IMR-90 (cell line): ENCODE data around the gene DUSP22. TPM values are rescaled to one million over a fixed set of nuclear protein-coding genes. Genes with fewer than 3 reads are reported as not detected.

Experiments used
- ATAC-seq: fragments of 200-7000 bp; cut with Tn5 transposase; 2 replicates; pipeline ENCODE4 v1.9.1; 2020; ENCODE audit warnings: low read depth, mild to moderate bottlenecking, moderate library complexity
- BruUV-seq: library from RNA; stranded (reverse); fragments of 400-500 nt; replicated peaks from 2 replicates; lab custom pipeline; 2021; lab: Mats Ljungman, UMichigan
- CTCF ChIA-PET: fragments of 300-600 bp; formaldehyde crosslinking; extraction: SDS; loops from one replicate; lab custom pipeline; 2021; ENCODE audit warnings: antibody characterized with exemption; lab: Yijun Ruan, JAX
- POLR2A ChIA-PET: fragments of 300-600 bp; sonication (Branson Sonifier 250); formaldehyde crosslinking; loops from one replicate; lab custom pipeline; 2022; ENCODE audit warnings: antibody characterized with exemption; ENCODE audit not compliant: unreplicated experiment; lab: Charles Lee
- DNase-seq: peaks from one replicate; pipeline ENCODE4 v3.0.0; 2013
- H2AFZ ChIP-seq: replicated peaks from 2 replicates; pipeline ENCODE3; 2013; ENCODE audit warnings: low read length, mild to moderate bottlenecking; ENCODE audit not compliant: poor library complexity
- H2AK5ac ChIP-seq: 2 replicates; pipeline ENCODE4 v1.6.1; 2013; ENCODE audit warnings: low read depth, low read length, inconsistent platforms
- H2AK9ac ChIP-seq: replicated peaks from 2 replicates; pipeline ENCODE3; 2013; ENCODE audit warnings: mild to moderate bottlenecking, low read depth, low read length, moderate library complexity; ENCODE audit not compliant: poor library complexity
- H2BK120ac ChIP-seq: 2 replicates; pipeline ENCODE4 v1.6.1; 2013; ENCODE audit warnings: low read depth, low read length, inconsistent platforms
- H2BK15ac ChIP-seq: 3 replicates; pipeline ENCODE4 v1.6.1; 2013; ENCODE audit warnings: low read depth, low read length, inconsistent platforms
- H2BK20ac ChIP-seq: 2 replicates; pipeline ENCODE4 v1.6.1; 2013; ENCODE audit warnings: low read depth, mild to moderate bottlenecking, inconsistent platforms, low read length, moderate library complexity
- H2BK5ac ChIP-seq: 2 replicates; pipeline ENCODE4 v1.6.1; 2013; ENCODE audit warnings: mild to moderate bottlenecking, low read depth, low read length, inconsistent platforms; ENCODE audit not compliant: poor library complexity, severe bottlenecking
- H3K14ac ChIP-seq: replicated peaks from 2 replicates; pipeline ENCODE4 v1.6.1; 2013; ENCODE audit warnings: low read depth, low read length, inconsistent platforms
- H3K18ac ChIP-seq: 2 replicates; pipeline ENCODE4 v1.6.1; 2013; ENCODE audit warnings: low read depth, low read length, control low read depth
- H3K23ac ChIP-seq: 2 replicates; pipeline ENCODE4 v1.6.1; 2013; ENCODE audit warnings: low read depth, low read length, inconsistent platforms
- H3K27ac ChIP-seq: 2 replicates; pipeline ENCODE4 v1.5.1; 2013; ENCODE audit warnings: mild to moderate bottlenecking, control low read depth, low read length; ENCODE audit not compliant: insufficient read depth
- H3K27me3 ChIP-seq: 2 replicates; pipeline ENCODE4 v1.6.1; 2013; ENCODE audit warnings: low read length; ENCODE audit not compliant: control insufficient read depth, insufficient read depth
- H3K36me3 ChIP-seq: 2 replicates; pipeline ENCODE4 v1.6.1; 2013; ENCODE audit warnings: low read length, mixed read lengths; ENCODE audit not compliant: control insufficient read depth, insufficient read depth
- H3K4ac ChIP-seq: 2 replicates; pipeline ENCODE4 v1.6.1; 2013; ENCODE audit warnings: low read depth, low read length, inconsistent platforms
- H3K4me1 ChIP-seq: 2 replicates; pipeline ENCODE4 v1.6.1; 2013; ENCODE audit warnings: low read length, mixed read lengths; ENCODE audit not compliant: control insufficient read depth, insufficient read depth
- H3K4me2 ChIP-seq: 2 replicates; pipeline ENCODE4 v1.6.1; 2013; ENCODE audit warnings: low read depth, mild to moderate bottlenecking, control low read depth, low read length, moderate library complexity
- H3K4me3 ChIP-seq: 2 replicates; pipeline ENCODE4 v1.5.1; 2013; ENCODE audit warnings: low read depth, mild to moderate bottlenecking, control low read depth, low read length, moderate library complexity; ENCODE audit not compliant: insufficient read depth
- H3K56ac ChIP-seq: 2 replicates; pipeline ENCODE4 v1.6.1; 2013; ENCODE audit warnings: low read length, inconsistent platforms; ENCODE audit not compliant: insufficient read depth; ENCODE audit errors: extremely low read depth
- H3K79me1 ChIP-seq, 2 experiments: 2 replicates each; pipeline ENCODE4 v1.6.1; 2013; ENCODE audit warnings: low read length in 2 of 2, inconsistent platforms in 1 of 2, low read depth in 1 of 2
- H3K9ac ChIP-seq: 2 replicates; pipeline ENCODE4 v1.6.1; 2013; ENCODE audit warnings: low read depth, low read length, control low read depth
- H3K9me1 ChIP-seq: 2 replicates; pipeline ENCODE4 v1.6.1; 2013; ENCODE audit warnings: low read length, inconsistent platforms; ENCODE audit not compliant: insufficient read depth
- H3K9me3 ChIP-seq: 2 replicates; pipeline ENCODE4 v1.6.1; 2013; ENCODE audit warnings: low read length; ENCODE audit not compliant: control insufficient read depth, insufficient read depth
- H4K20me1 ChIP-seq: 2 replicates; pipeline ENCODE4 v1.6.1; 2013; ENCODE audit warnings: low read length, inconsistent platforms; ENCODE audit not compliant: insufficient read depth
- H4K5ac ChIP-seq: 2 replicates; pipeline ENCODE4 v1.6.1; 2013; ENCODE audit warnings: mild to moderate bottlenecking, low read depth, low read length, control low read depth
- H4K8ac ChIP-seq, 2 experiments: 2 replicates each; pipeline ENCODE4 v1.6.1; 2013; ENCODE audit warnings: low read depth in 2 of 2, low read length in 2 of 2, control low read depth in 1 of 2, inconsistent platforms in 1 of 2
- H4K91ac ChIP-seq: 2 replicates; pipeline ENCODE4 v1.6.1; 2013; ENCODE audit warnings: low read depth, low read length, inconsistent platforms; ENCODE audit not compliant: insufficient read depth
- BHLHE40 ChIP-seq: fragments of 150-350 bp; IDR thresholded peaks from 2 replicates; pipeline ENCODE4 v1.6.1; 2016; ENCODE audit warnings: mild to moderate bottlenecking, low read depth, low read length
- CEBPB ChIP-seq: IDR thresholded peaks from 2 replicates; pipeline ENCODE4 v1.6.1; 2012; ENCODE audit warnings: low read depth, low read length, improper control_type of control experiment
- CHD1 ChIP-seq: IDR thresholded peaks from 2 replicates; pipeline ENCODE4 v1.6.1; 2012; ENCODE audit warnings: low read depth, low read length, improper control_type of control experiment
- FOS ChIP-seq: fragments of 150-350 bp; IDR thresholded peaks from 2 replicates; pipeline ENCODE4 v1.6.1; 2016; ENCODE audit warnings: low read depth, low read length
- MAFK ChIP-seq: IDR thresholded peaks from 2 replicates; pipeline ENCODE4 v1.6.1; 2012; ENCODE audit warnings: low read depth, low read length, improper control_type of control experiment
- MAZ ChIP-seq: IDR thresholded peaks from 2 replicates; pipeline ENCODE4 v1.6.1; 2012; ENCODE audit warnings: low read depth, mild to moderate bottlenecking, low read length, improper control_type of control experiment, moderate library complexity, borderline replicate concordance
- NFE2L2 ChIP-seq: fragments of 150-350 bp; IDR thresholded peaks from 2 replicates; pipeline ENCODE4 v1.6.1; 2016; ENCODE audit warnings: low read depth, mild to moderate bottlenecking, low read length
- POLR2A ChIP-seq: IDR thresholded peaks from 2 replicates; pipeline ENCODE4 v1.6.1; 2012; ENCODE audit warnings: mild to moderate bottlenecking, low read depth, low read length
- RCOR1 ChIP-seq: IDR thresholded peaks from 2 replicates; pipeline ENCODE4 v1.6.1; 2012; ENCODE audit warnings: mild to moderate bottlenecking, low read length, improper control_type of control experiment; ENCODE audit not compliant: insufficient replicate concordance
- RFX5 ChIP-seq: IDR thresholded peaks from 2 replicates; pipeline ENCODE4 v1.8.0; 2012; ENCODE audit warnings: low read depth, mild to moderate bottlenecking, low read length, moderate library complexity
- SMC3 ChIP-seq: fragments of 150-350 bp; IDR thresholded peaks from 2 replicates; pipeline ENCODE4 v1.6.1; 2016; ENCODE audit warnings: low read depth, mild to moderate bottlenecking, antibody characterized with exemption, low read length, moderate library complexity
- USF2 ChIP-seq: fragments of 150-350 bp; IDR thresholded peaks from 2 replicates; pipeline ENCODE4 v1.6.1; 2017; ENCODE audit warnings: mild to moderate bottlenecking, antibody characterized with exemption, low read length, low read depth
- WGBS, 2 experiments: methylation state at CpG; one replicate each; pipeline versions ENCODE4 v1.1.5 to v1.1.7; 2013; ENCODE audit warnings: missing lambda C conversion rate in 2 of 2; ENCODE audit not compliant: insufficient read length in 1 of 2; ENCODE audit errors: extremely low coverage in 2 of 2; 5-methylcytosine and 5-hydroxymethylcytosine counted together
- dilution Hi-C: fragments of 300-500 bp; cut with HindIII; formaldehyde crosslinking; loops from one replicate; pipeline ENCODE4 v1.14.3; 2018; ENCODE audit warnings: low sequenced_read_pairs; ENCODE audit not compliant: unreplicated experiment
- in situ Hi-C: fragments of 300-500 bp; cut with MboI; formaldehyde crosslinking; loops from 3 replicates; pipeline ENCODE4 v1.14.3; 2019; ENCODE audit warnings: low sequenced_read_pairs, inconsistent platforms, mixed read lengths
- intact Hi-C: fragments of 100-400 bp; cut with micrococcal nuclease; formaldehyde crosslinking; loops from 2 replicates; pipeline ENCODE4 v1.10.0; 2022
- polyA plus RNA-seq, 3 experiments: library from polyadenylated mRNA; depleted of rRNA; stranded (reverse); fragments of >200 nt; gene quantifications; 2 replicates each; pipeline ENCODE4 v1.2.3, GENCODE V29; 2012; ENCODE audit warnings: low replicate concordance in 1 of 3
- total RNA-seq: library from RNA; depleted of rRNA; stranded (reverse); fragments of >200 nt; gene quantifications from 2 replicates; pipeline ENCODE4 v1.2.3, GENCODE V29; 2012

The DUSP22 gene
- total and polyA plus RNA-seq, 2 of the 4 experiments (the other 2 are of a cell fraction) = 7.1 to 8.2 TPM

GRCh38 chr6:360764-361373 is 68.6 kb downstream of the DUSP22 start:
- Histone ChIP-seq H2BK15ac (no peak overlapping the region), H4K91ac (no peak overlapping the region), H3K14ac (no peak overlapping the region), H3K36me3 (no peaks in the 10 kb centered on the region), H3K4me2 (no peak overlapping the region), H2AFZ (no peak overlapping the region), H2AK9ac (no peak overlapping the region), H2BK5ac (no peak overlapping the region), H4K20me1 (no peaks in the 10 kb centered on the region), H2AK5ac (no peak overlapping the region), H3K56ac (no peak overlapping the region), H3K4me1 (no peaks in the 10 kb centered on the region), H2BK120ac (no peak overlapping the region), H3K9me3 (peaks cover 23% of the 10 kb centered on the region), H3K4me3 (no peak overlapping the region), H3K27ac (no peak overlapping the region), H4K8ac (no peak overlapping the region), H3K9ac (no peak overlapping the region), H3K4ac (no peak overlapping the region), H3K18ac (no peak overlapping the region), H3K79me1 (no peaks in the 10 kb centered on the region), H2BK20ac (no peak overlapping the region), H4K5ac (no peak overlapping the region), H3K23ac (no peak overlapping the region), H3K27me3 (no peaks in the 10 kb centered on the region; the same call in 1 of the 2 replicates), H3K9me1 (no peaks in the 10 kb centered on the region)
- 57% methylated on average over 15 of the region's 19 CpGs; no CpG with 5 or more reads in 1 of the 2 experiments for WGBS, 2 experiments
- intact Hi-C loops = no loop called here
- DNase-seq = no peak
- CTCF ChIA-PET = no interaction called here
- POLR2A ChIA-PET = no interaction called here
- no peak for TF ChIP-seq CHD1
- no peak for TF ChIP-seq FOS
- no peak for TF ChIP-seq MAZ
- TF ChIP-seq BHLHE40 = no peak
- TF ChIP-seq SMC3 = no peak
- no peak for TF ChIP-seq MAFK
- TF ChIP-seq POLR2A = no peak
- TF ChIP-seq RFX5 = no peak
- TF ChIP-seq RCOR1 = no peak
- TF ChIP-seq NFE2L2 = no peak
- TF ChIP-seq USF2 = no peak
- no peak for TF ChIP-seq CEBPB
- no TSS peak for BruUV-seq
- dilution Hi-C loops = no loop called here
- in situ Hi-C loops = no loop called here
- ATAC-seq = no peak; the same call in 1 of the 2 replicates
